ENCODE measurements around the gene TAAR1. TPM values are rescaled to one million over a fixed set of nuclear protein-coding genes. Genes with fewer than 3 reads are reported as not detected.

Gene TAAR1
- total RNA-seq, 4 donors from 2014 or later, result not detected

- H3K4me1 ChIP-seq, result peaks cover 0 to 3% (median 0%) of the 10 kb centered on the region in 4 donors
- H3K36me3 ChIP-seq, result no peaks in the 10 kb centered on the region
- no peak overlapping the region for H3K4me3 ChIP-seq
- no peaks in the 10 kb centered on the region for H3K27me3 ChIP-seq
- DNase-seq (ENCODE audit: extremely low spot score), result no peak
- 89% methylated on average over 4 of the region's 4 CpGs for WGBS
- intact Hi-C loops (cut with DNase I), result no loop called here
- H3K27ac ChIP-seq (replicated peaks in 1 of 4), result no peak overlapping the region
- no peak for TF ChIP-seq EP300 (IDR thresholded peaks at IDR 0.05)
- TF ChIP-seq POLR2AphosphoS5 (IDR thresholded peaks at IDR 0.05), result no peak
- TF ChIP-seq POLR2A (IDR thresholded peaks at IDR 0.05; ENCODE audit: low read depth), result no peak
- TF ChIP-seq, protein P1, sequence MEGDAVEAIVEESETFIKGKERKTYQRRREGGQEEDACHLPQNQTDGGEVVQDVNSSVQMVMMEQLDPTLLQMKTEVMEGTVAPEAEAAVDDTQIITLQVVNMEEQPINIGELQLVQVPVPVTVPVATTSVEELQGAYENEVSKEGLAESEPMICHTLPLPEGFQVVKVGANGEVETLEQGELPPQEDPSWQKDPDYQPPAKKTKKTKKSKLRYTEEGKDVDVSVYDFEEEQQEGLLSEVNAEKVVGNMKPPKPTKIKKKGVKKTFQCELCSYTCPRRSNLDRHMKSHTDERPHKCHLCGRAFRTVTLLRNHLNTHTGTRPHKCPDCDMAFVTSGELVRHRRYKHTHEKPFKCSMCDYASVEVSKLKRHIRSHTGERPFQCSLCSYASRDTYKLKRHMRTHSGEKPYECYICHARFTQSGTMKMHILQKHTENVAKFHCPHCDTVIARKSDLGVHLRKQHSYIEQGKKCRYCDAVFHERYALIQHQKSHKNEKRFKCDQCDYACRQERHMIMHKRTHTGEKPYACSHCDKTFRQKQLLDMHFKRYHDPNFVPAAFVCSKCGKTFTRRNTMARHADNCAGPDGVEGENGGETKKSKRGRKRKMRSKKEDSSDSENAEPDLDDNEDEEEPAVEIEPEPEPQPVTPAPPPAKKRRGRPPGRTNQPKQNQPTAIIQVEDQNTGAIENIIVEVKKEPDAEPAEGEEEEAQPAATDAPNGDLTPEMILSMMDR (IDR thresholded peaks at IDR 0.05), result no peak
- H3K9me3 ChIP-seq, result no peaks in the 10 kb centered on the region
Observed at GRCh38 chr6:132666118-132666517, 7.1 kb upstream of the TAAR1 start.

GRCh38 chr6:132664309-132665034 lies 5.5 kb upstream of the TAAR1 start:
- Histone ChIP-seq H3K27ac (replicated peaks in 1 of 4) (no peak overlapping the region), H3K4me3 (no peak overlapping the region), H3K36me3 (no peaks in the 10 kb centered on the region), H3K9me3 (no peaks in the 10 kb centered on the region), H3K4me1 (no peaks in the 10 kb centered on the region), H3K27me3 (no peaks in the 10 kb centered on the region)
- TF ChIP-seq EP300 (IDR thresholded peaks at IDR 0.05) (no peak), POLR2A (IDR thresholded peaks at IDR 0.05; ENCODE audit: low read depth) (no peak), POLR2AphosphoS5 (IDR thresholded peaks at IDR 0.05) (no peak)
- TF ChIP-seq, protein P1 (IDR thresholded peaks at IDR 0.05), result no peak
- 100% methylated on average over 1 of the region's 1 CpG for WGBS
- DNase-seq (ENCODE audit: extremely low spot score), result no peak
- intact Hi-C loops (cut with DNase I), result no loop called here

GRCh38 chr6:132663661-132664060 lies 4.7 kb upstream of the TAAR1 start:
- H3K4me1 ChIP-seq, result no peaks in the 10 kb centered on the region
- DNase-seq (ENCODE audit: extremely low spot score), result no peak
- H3K27me3 ChIP-seq, result no peaks in the 10 kb centered on the region
- TF ChIP-seq POLR2A (IDR thresholded peaks at IDR 0.05; ENCODE audit: low read depth) (no peak), EP300 (IDR thresholded peaks at IDR 0.05) (no peak), POLR2AphosphoS5 (IDR thresholded peaks at IDR 0.05) (no peak)
- TF ChIP-seq, protein P1 (IDR thresholded peaks at IDR 0.05), result no peak
- 45% methylated on average over 1 of the region's 1 CpG for WGBS
- H3K27ac ChIP-seq (replicated peaks in 1 of 4), result no peak overlapping the region
- H3K9me3 ChIP-seq, result no peaks in the 10 kb centered on the region
- intact Hi-C loops (cut with DNase I), result no loop called here
- H3K4me3 ChIP-seq, result no peak overlapping the region
- no peaks in the 10 kb centered on the region for H3K36me3 ChIP-seq

DNA sequence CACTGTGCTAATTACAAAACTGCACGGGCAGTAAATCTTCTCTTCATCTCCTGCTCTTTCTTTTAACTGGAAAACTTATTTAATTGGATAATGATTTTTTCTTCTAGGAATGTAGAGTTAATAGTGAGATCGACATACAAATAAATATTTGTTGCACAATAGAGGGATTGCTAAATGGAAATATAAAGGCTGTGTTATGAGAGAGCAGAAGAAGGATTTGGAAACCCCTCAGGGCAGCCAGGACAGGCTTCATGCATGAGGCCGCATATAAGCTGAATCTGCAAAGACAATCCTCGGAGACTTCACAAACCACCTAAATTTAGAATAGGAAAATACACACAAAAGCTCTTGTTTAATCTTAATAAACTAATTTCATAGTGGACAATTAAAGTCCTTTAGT lies 2.9 kb upstream of the TAAR1 start:
- Histone ChIP-seq H3K27ac (replicated peaks in 1 of 4) (no peak overlapping the region), H3K4me3 (no peak overlapping the region), H3K36me3 (no peaks in the 10 kb centered on the region), H3K27me3 (no peaks in the 10 kb centered on the region), H3K4me1 (no peaks in the 10 kb centered on the region), H3K9me3 (no peaks in the 10 kb centered on the region)
- WGBS, result 82% methylated on average over 4 of the region's 4 CpGs
- DNase-seq (ENCODE audit: extremely low spot score), result no peak
- TF ChIP-seq POLR2AphosphoS5 (IDR thresholded peaks at IDR 0.05), result no peak
- TF ChIP-seq, protein P1 (IDR thresholded peaks at IDR 0.05), result no peak
- TF ChIP-seq POLR2A (IDR thresholded peaks at IDR 0.05; ENCODE audit: low read depth), result no peak
- TF ChIP-seq EP300 (IDR thresholded peaks at IDR 0.05), result no peak
- intact Hi-C loops (cut with DNase I), result no loop called here

GRCh38 chr6:132651062-132651461 lies 7.9 kb downstream of the TAAR1 start:
- no peak for DNase-seq (ENCODE audit: extremely low spot score)
- Histone ChIP-seq H3K27me3 (no peaks in the 10 kb centered on the region), H3K9me3 (no peaks in the 10 kb centered on the region), H3K27ac (replicated peaks in 1 of 4) (no peak overlapping the region), H3K4me3 (no peak overlapping the region), H3K36me3 (no peaks in the 10 kb centered on the region), H3K4me1 (no peaks in the 10 kb centered on the region)
- intact Hi-C loops (cut with DNase I), result no loop called here
- 78% methylated on average over 3 of the region's 3 CpGs for WGBS
- TF ChIP-seq POLR2A (IDR thresholded peaks at IDR 0.05; ENCODE audit: low read depth), result no peak
- TF ChIP-seq, protein P1 (IDR thresholded peaks at IDR 0.05), result no peak
- no peak for TF ChIP-seq EP300 (IDR thresholded peaks at IDR 0.05)
- TF ChIP-seq POLR2AphosphoS5 (IDR thresholded peaks at IDR 0.05), result no peak
